Endothelial cell of umbilical vein (primary cell): Measurements from ENCODE around the gene UBE3B. TPM values are rescaled to one million over a fixed set of nuclear protein-coding genes. Genes with fewer than 3 reads are reported as not detected.
A peak's percentile ranks its signal among the peaks of the same experiment; 100 is the strongest.

Experiments
- BruUV-seq: library from RNA; stranded (reverse); fragments of 400-500 nt; replicated peaks from 2 replicates; lab custom pipeline; 2021; lab: Mats Ljungman, UMichigan
- CTCF ChIA-PET: fragments of 300-600, 350-600 bp; sonication (Branson Sonifier 250); formaldehyde crosslinking; loops from one replicate; lab custom pipeline; 2021; ENCODE audit warnings: antibody characterized with exemption, inconsistent platforms; lab: Charles Lee
- POLR2A ChIA-PET: fragments of 300-600, 350-600 bp; sonication (Branson Sonifier 250); formaldehyde crosslinking; loops from one replicate; lab custom pipeline; 2021; ENCODE audit warnings: antibody characterized with exemption, inconsistent platforms; lab: Charles Lee
- DNase-seq: peaks from one replicate; pipeline ENCODE4 v3.0.0-alpha.2; 2011; ENCODE audit warnings: low read depth, low spot score
- FAIRE-seq: peaks from 2 replicates; lab custom pipeline; 2011; peaks lifted over from hg19 to GRCh38; lab: Jason Lieb, UNC
- H2AFZ ChIP-seq: 2 replicates; pipeline ENCODE4 v1.6.0; 2012; ENCODE audit warnings: low read depth, low read length, control low read depth, inconsistent platforms
- H3K27ac ChIP-seq: 2 replicates; pipeline ENCODE4 v1.5.1; 2011; ENCODE audit warnings: low read depth, mild to moderate bottlenecking, control low read depth, low read length, moderate library complexity; ENCODE audit not compliant: insufficient read depth
- H3K27me3 ChIP-seq, 2 experiments: 2 replicates each; pipeline versions ENCODE4 v1.6.0 to v1.6.1; 2011; ENCODE audit warnings: low read length in 2 of 2, mixed read lengths in 1 of 2; ENCODE audit not compliant: control insufficient read depth in 2 of 2, insufficient read depth in 2 of 2
- H3K36me3 ChIP-seq, 2 experiments: 2 replicates in 1 of 2; 3 replicates in 1 of 2; pipeline ENCODE4 v1.5.1; 2011; ENCODE audit warnings: low read length in 2 of 2, mild to moderate bottlenecking in 1 of 2, moderate library complexity in 1 of 2; ENCODE audit not compliant: control insufficient read depth in 2 of 2, insufficient read depth in 2 of 2; ENCODE audit errors: extremely low read depth in 1 of 2
- H3K4me1 ChIP-seq: 3 replicates; pipeline ENCODE4 v1.5.1; 2011; ENCODE audit warnings: mild to moderate bottlenecking, low read length; ENCODE audit not compliant: control insufficient read depth, insufficient read depth; ENCODE audit errors: extremely low read depth
- H3K4me2 ChIP-seq: 2 replicates; pipeline ENCODE4 v1.6.1; 2011; ENCODE audit warnings: low read length, control low read depth, mixed read lengths; ENCODE audit not compliant: insufficient read depth
- H3K4me3 ChIP-seq, 3 experiments: fragments of 200-600 bp in 1 of 3; sonication (generic), shearing (Covaris generic) in 1 of 3; replicated peaks in 1 of 3; 2 replicates each; pipeline ENCODE4 v1.5.1; 2011 to 2016; ENCODE audit warnings: control low read depth in 3 of 3, low read length in 3 of 3, mild to moderate bottlenecking in 2 of 3, inconsistent platforms in 1 of 3, low read depth in 1 of 3, moderate library complexity in 1 of 3; ENCODE audit not compliant: insufficient read depth in 1 of 3
- H3K79me2 ChIP-seq: 2 replicates; pipeline ENCODE4 v1.6.0; 2012; ENCODE audit warnings: low read length, inconsistent platforms; ENCODE audit not compliant: control insufficient read depth, insufficient read depth
- H3K9ac ChIP-seq: replicated peaks from 2 replicates; pipeline ENCODE3; 2011; ENCODE audit warnings: low read length, control low read depth; ENCODE audit not compliant: insufficient read depth; ENCODE audit errors: extremely low read depth
- H3K9me1 ChIP-seq: replicated peaks from 3 replicates; pipeline ENCODE4 v1.6.0; 2011; ENCODE audit warnings: mild to moderate bottlenecking, low read length; ENCODE audit not compliant: control insufficient read depth, insufficient read depth; ENCODE audit errors: extremely low read depth
- H3K9me3 ChIP-seq: replicated peaks from 2 replicates; pipeline ENCODE4 v1.5.1; 2012; ENCODE audit warnings: low read length, inconsistent platforms; ENCODE audit not compliant: control insufficient read depth, insufficient read depth
- H4K20me1 ChIP-seq: replicated peaks from 2 replicates; pipeline ENCODE3; 2011; ENCODE audit warnings: mild to moderate bottlenecking, low read length; ENCODE audit not compliant: control insufficient read depth, insufficient read depth; ENCODE audit errors: extremely low read depth
- CTCF ChIP-seq, 2 donors: IDR thresholded peaks; 1 replicate in 1 of 2; 2 replicates in 1 of 2; pipeline ENCODE4 v1.5.1; 2011; ENCODE audit warnings: low read length in 2 of 2, mild to moderate bottlenecking in 2 of 2, moderate library complexity in 2 of 2, control low read depth in 1 of 2, inconsistent platforms in 1 of 2, low read depth in 1 of 2; ENCODE audit not compliant: insufficient read depth in 1 of 2; ENCODE audit errors: extremely low read depth in 1 of 2
- EZH2 ChIP-seq: IDR thresholded peaks from 2 replicates; pipeline ENCODE4 v1.6.1; 2012; ENCODE audit warnings: borderline replicate concordance, low read depth, mild to moderate bottlenecking, moderate library complexity, low read length, inconsistent platforms; ENCODE audit not compliant: severe bottlenecking
- FOS ChIP-seq: IDR thresholded peaks from 2 replicates; pipeline ENCODE4 v1.6.1; 2011; ENCODE audit warnings: mild to moderate bottlenecking, low read length, moderate library complexity, borderline replicate concordance; ENCODE audit not compliant: insufficient read depth
- GATA2 ChIP-seq: IDR thresholded peaks from 2 replicates; pipeline ENCODE4 v1.7.0; 2011; ENCODE audit warnings: low read depth, mild to moderate bottlenecking, moderate library complexity, mixed read lengths, low read length; ENCODE audit not compliant: insufficient read length, insufficient read depth
- JUN ChIP-seq: IDR thresholded peaks from 2 replicates; pipeline ENCODE4 v1.6.1; 2011; ENCODE audit warnings: borderline replicate concordance, low read depth; ENCODE audit not compliant: insufficient read length, insufficient read depth
- MAX ChIP-seq: IDR thresholded peaks from 2 replicates; pipeline ENCODE4 v1.6.1; 2011; ENCODE audit not compliant: insufficient read depth, insufficient read length
- MYC ChIP-seq: IDR thresholded peaks from one replicate; pipeline ENCODE4 v1.6.1; 2011; ENCODE audit warnings: mild to moderate bottlenecking, low read depth, low read length
- POLR2A ChIP-seq: IDR thresholded peaks from 2 replicates; pipeline ENCODE4 v1.6.1; 2012; ENCODE audit warnings: low read depth, mild to moderate bottlenecking, control low read depth, low read length
- POLR2AphosphoS5 ChIP-seq: IDR thresholded peaks from 2 replicates; pipeline ENCODE4 v1.6.1; 2012; ENCODE audit warnings: low read depth, mild to moderate bottlenecking, control low read depth, low read length, moderate library complexity; ENCODE audit not compliant: insufficient read depth
- dilution Hi-C: fragments of 300-500 bp; cut with MboI; formaldehyde crosslinking; loops from one replicate; pipeline ENCODE4 v1.15.0; 2019; ENCODE audit warnings: low sequenced_read_pairs; ENCODE audit not compliant: extremely low pct_ligation_motif_present
- intact Hi-C: fragments of 100-400 bp; cut with micrococcal nuclease; formaldehyde crosslinking; loops from one replicate; pipeline ENCODE4 v1.10.0; 2022
- polyA plus RNA-seq, 4 experiments: library from polyadenylated mRNA; depleted of rRNA in 3 of 4; stranded (reverse) in 3 of 4; unstranded in 1 of 4; fragments of >200 nt; gene quantifications; 2 replicates each; pipeline versions ENCODE4 v1.2.1 to v1.2.3, GENCODE V29; 2011 to 2012; ENCODE audit warnings: missing spikeins in 1 of 4
- total RNA-seq: library from RNA; stranded (reverse); gene quantifications from 2 replicates; pipeline ENCODE4 v1.2.3, GENCODE V29; 2021

UBE3B gene
- total and polyA plus RNA-seq, 2 donors (not counting 3 experiments of a cell fraction or from before 2014, with no cell fraction given) = 24.9 to 40.8 TPM

GRCh38 chr12:109518820-109519665 lies 41.6 kb downstream of the UBE3B start:
- ChIA-PET CTCF (interaction anchor here (0.7 to 3.8 kb wide), 41 partner anchors 10 to 326 kb away, joined by 3 to 139 read pairs (median 4); partner anchors contain the start of genes FAM222A, MMAB, MVK and TRPV4), POLR2A (interaction anchor here (0.6 kb wide), 1 partner anchor 204 kb away, joined by 3 read pairs; no protein-coding TSS in a partner anchor)
- Histone ChIP-seq H3K36me3 (peaks cover 0 to 44% of the 10 kb centered on the region in 2 experiments), H3K9ac (peak overlapping the region; percentile 81), H3K79me2 (no peaks in the 10 kb centered on the region), H3K9me1 (no peaks in the 10 kb centered on the region), H3K27ac (peak overlapping the region; percentile 98), H3K9me3 (no peaks in the 10 kb centered on the region), H3K4me1 (peaks cover 27% of the 10 kb centered on the region), H4K20me1 (no peaks in the 10 kb centered on the region), H3K4me3 (peak overlapping the region in 1 of 3 experiments; percentile 20), H2AFZ (peak overlapping the region; percentile 75), H3K4me2 (peak overlapping the region; percentile 75), H3K27me3 (no peaks in the 10 kb centered on the region)
- intact Hi-C loops (loop anchor here (1.0 to 2.0 kb wide), 9 partner anchors 54 to 362 kb away; partner anchors contain the start of genes FAM222A, GLTP, MMAB and MVK), dilution Hi-C loops (no loop called here)
- FAIRE-seq (peak; percentile 98), DNase-seq (peak; percentile 84)
- TF ChIP-seq MYC = peak; percentile 68
- peak; percentile 47 for TF ChIP-seq JUN
- TF ChIP-seq POLR2A = no peak
- no peak for TF ChIP-seq POLR2AphosphoS5
- TF ChIP-seq MAX = peak; percentile 45
- TF ChIP-seq CTCF (IDR thresholded peaks at IDR 0.05; ENCODE audit: extremely low read depth in 1 of 2, insufficient read depth in 1 of 2, low read depth in 1 of 2, low read length in 2 of 2) = peak; percentile 84 to 86
- TF ChIP-seq EZH2 = no peak
- peak; percentile 65 for TF ChIP-seq GATA2
- peak; percentile 74 for TF ChIP-seq FOS
- TSS peak; percentile 40 for BruUV-seq
